GM12891 (cell line): ENCODE data around the gene CLSTN3.

Experiments
- PAX5 ChIP-seq: IDR thresholded peaks from 2 replicates; pipeline ENCODE4 v1.6.1; 2011; ENCODE audit warnings: low read length, moderate library complexity, mild to moderate bottlenecking; ENCODE audit not compliant: insufficient read depth, severe bottlenecking
- POLR2A ChIP-seq: IDR thresholded peaks from 2 replicates; pipeline ENCODE4 v1.6.1; 2011; ENCODE audit warnings: low read depth, low read length, control low read depth
- POLR2AphosphoS5 ChIP-seq: IDR thresholded peaks from 2 replicates; pipeline ENCODE4 v1.6.1; 2011; ENCODE audit warnings: low read depth, low read length, control low read depth
- POU2F2 ChIP-seq: IDR thresholded peaks from 2 replicates; pipeline ENCODE4 v1.6.1; 2011; ENCODE audit warnings: low read depth, mild to moderate bottlenecking, control low read depth, low read length, moderate library complexity
- SPI1 ChIP-seq: IDR thresholded peaks from 2 replicates; pipeline ENCODE4 v1.6.1; 2011; ENCODE audit warnings: low read depth, low read length, control low read depth
- TAF1 ChIP-seq: IDR thresholded peaks from 2 replicates; pipeline ENCODE4 v1.6.1; 2011; ENCODE audit warnings: low read depth, low read length, control low read depth

GRCh38 chr12:7091171-7091570 lies 39.0 kb upstream of the CLSTN3 start:
- TF ChIP-seq POLR2A, result no peak
- TF ChIP-seq POLR2AphosphoS5, result no peak
- no peak for TF ChIP-seq TAF1
- no peak for TF ChIP-seq PAX5
- TF ChIP-seq POU2F2, result no peak
- no peak for TF ChIP-seq SPI1
